Spleen (tissue), 11 donors: ENCODE data around the gene IER5. TPM values are rescaled to one million over a fixed set of nuclear protein-coding genes. Genes with fewer than 3 reads are reported as not detected.

Source experiments
- DNase-seq: peaks from one replicate; pipeline ENCODE4 v3.0.0-alpha.2; 2020
- H3K27ac ChIP-seq, 8 donors: fragments of 200-600 bp; sonication (generic) in 7 of 8; 1 replicate in 4 of 8; 2 replicates in 4 of 8; pipeline versions ENCODE4 v1.5.0 to v1.8.0; 2016 to 2021; ENCODE audit warnings: inconsistent platforms in 4 of 8, mild to moderate bottlenecking in 4 of 8, moderate library complexity in 1 of 8
- H3K27me3 ChIP-seq, 7 donors: fragments of 200-600 bp; sonication (generic) in 6 of 7; replicated peaks in 1 of 7; 1 replicate in 4 of 7; 2 replicates in 3 of 7; pipeline versions ENCODE4 v1.5.0 to v1.8.0; 2016 to 2021; ENCODE audit warnings: inconsistent platforms in 3 of 7, mild to moderate bottlenecking in 1 of 7
- H3K36me3 ChIP-seq, 6 donors: fragments of 200-600 bp; sonication (generic) in 5 of 6; 1 replicate in 4 of 6; 2 replicates in 2 of 6; pipeline versions ENCODE4 v1.5.0 to v1.8.0; 2016 to 2021; ENCODE audit warnings: inconsistent platforms in 2 of 6
- H3K4me1 ChIP-seq, 6 donors: fragments of 200-600 bp; sonication (generic) in 5 of 6; 1 replicate in 3 of 6; 2 replicates in 3 of 6; pipeline versions ENCODE4 v1.5.0 to v1.8.0; 2016 to 2021; ENCODE audit warnings: inconsistent platforms in 3 of 6
- H3K4me3 ChIP-seq, 8 donors: fragments of 200-600 bp; sonication (generic) in 7 of 8; 1 replicate in 4 of 8; 2 replicates in 4 of 8; pipeline versions ENCODE4 v1.5.0 to v1.8.0; 2016 to 2021; ENCODE audit warnings: inconsistent platforms in 4 of 8, mild to moderate bottlenecking in 4 of 8, moderate library complexity in 2 of 8
- H3K9me3 ChIP-seq, 8 donors: fragments of 200-600 bp; sonication (generic) in 7 of 8; 1 replicate in 4 of 8; 2 replicates in 4 of 8; pipeline versions ENCODE4 v1.5.0 to v1.8.0; 2016 to 2021; ENCODE audit warnings: inconsistent platforms in 4 of 8
- CTCF ChIP-seq, 11 experiments: fragments of 200-600 bp in 7 of 11; fragments of 450-650 bp in 4 of 11; sonication (generic) in 4 of 11; IDR thresholded peaks in 8 of 11; conservative IDR thresholded peaks in 3 of 11; 1 replicate in 7 of 11; 2 replicates in 4 of 11; pipeline versions ENCODE4 v1.4.0 to v1.8.0; 2016 to 2021; ENCODE audit warnings: antibody characterized with exemption in 11 of 11, inconsistent platforms in 4 of 11, mild to moderate bottlenecking in 1 of 11
- POLR2A ChIP-seq, 3 donors: fragments of 450-650 bp; IDR thresholded peaks; one replicate each; pipeline ENCODE4 v1.5.1; 2017; ENCODE audit warnings: antibody characterized with exemption in 3 of 3, mild to moderate bottlenecking in 1 of 3
- POLR2AphosphoS5 ChIP-seq, 3 donors: sonication (generic); formaldehyde crosslinking; IDR thresholded peaks; one replicate each; pipeline ENCODE4 v1.5.1; 2017; ENCODE audit warnings: antibody characterized with exemption in 3 of 3
- WGBS, 5 donors: extraction: QIAGEN DNeasy Blood & Tissue Kit in 3 of 5; methylation state at CpG; one replicate each; pipeline versions ENCODE4 v1.1.5 to v1.1.7; 2013 to 2018; 5-methylcytosine and 5-hydroxymethylcytosine counted together
- intact Hi-C: fragments of 100-400 bp; cut with DNase I; formaldehyde crosslinking; loops from one replicate; pipeline ENCODE4 v1.15.0; 2023; ENCODE audit warnings: low total_unique reads
- polyA plus RNA-seq, 3 donors: library from polyadenylated mRNA; stranded (reverse); fragments of 200-250 nt; gene quantifications; one replicate each; pipeline ENCODE4 v1.2.1, GENCODE V29; 2013
- total RNA-seq, 7 donors: library from RNA; depleted of rRNA in 3 of 7; stranded (reverse); fragments of >200 nt in 3 of 7; fragmentation: NEBNext Ultra II Directional in 4 of 7; extraction: Animal tissue kit (Norgen Biotek cat#: 25700) in 4 of 7; gene quantifications; one replicate each; pipeline versions ENCODE4 v1.1.0 to v1.2.1, GENCODE V29; 2016 to 2021
- donor health status: healthy with polysubstance abuse.
- donor health status: DM: no; HTN: no; CAD: no; lungs with moderate emphysema.
- donor health status: DM: no; HTN: no; CAD: no.
- donor health status: Bipolar disorder and iron deficiency.
- donor health status: healthy.
- donor health status: DM: no; HTN: no; CAD: no.
- donor health status: DM: yes; HTN: yes; CAD: no.

Gene IER5
- total and polyA plus RNA-seq, 10 donors, result 21.3 to 62.3 (median 36.7) TPM

GRCh38 chr1:181092056-181092455 lies 3.6 kb downstream of the IER5 start:
- H3K36me3 ChIP-seq, result peaks cover 0 to 39% (median 7%) of the 10 kb centered on the region in 6 donors
- H3K27ac ChIP-seq, result peak overlapping the region in 4 of 8 donors; percentile 92 to 95 (median 94)
- 66 to 72% (median 70%) methylated on average over 2 of the region's 2 CpGs for WGBS, 5 donors
- TF ChIP-seq CTCF (IDR thresholded peaks at IDR 0.05 in 8 of 11, conservative IDR thresholded peaks at IDR 0.05 in 3 of 11), result no peak
- TF ChIP-seq POLR2A (IDR thresholded peaks at IDR 0.05), result no peak
- H3K4me3 ChIP-seq, result peak overlapping the region in 7 of 8 donors; percentile 85 to 96 (median 90)
- H3K27me3 ChIP-seq, result no peaks in the 10 kb centered on the region
- no peaks in the 10 kb centered on the region for H3K9me3 ChIP-seq
- intact Hi-C loops, result no loop called here
- H3K4me1 ChIP-seq, result peaks cover 34 to 85% (median 76%) of the 10 kb centered on the region in 6 donors
- DNase-seq, result no peak

- H3K9me3 ChIP-seq, result no peaks in the 10 kb centered on the region
- peaks cover 0 to 39% (median 7%) of the 10 kb centered on the region in 6 donors for H3K36me3 ChIP-seq
- peak overlapping the region in 1 of 8 donors; percentile 19 for H3K27ac ChIP-seq
- TF ChIP-seq CTCF (IDR thresholded peaks at IDR 0.05 in 8 of 11, conservative IDR thresholded peaks at IDR 0.05 in 3 of 11) (no peak), POLR2AphosphoS5 (IDR thresholded peaks at IDR 0.05) (no peak), POLR2A (IDR thresholded peaks at IDR 0.05) (no peak)
- WGBS, 5 donors, result 82 to 90% (median 87%) methylated on average over 4 of the region's 4 CpGs
- intact Hi-C loops, result no loop called here
- H3K27me3 ChIP-seq, result no peaks in the 10 kb centered on the region
- H3K4me1 ChIP-seq, result peaks cover 24 to 83% (median 69%) of the 10 kb centered on the region in 6 donors
- DNase-seq, result no peak
- peak overlapping the region in 4 of 8 donors; percentile 2 to 96 (median 87) for H3K4me3 ChIP-seq
Measured at GRCh38 chr1:181092883-181093458, 4.5 kb downstream of the IER5 start.

GRCh38 chr1:181094416-181095212 lies 6.1 kb downstream of the IER5 start:
- Histone ChIP-seq H3K4me3 (no peak overlapping the region), H3K4me1 (peaks cover 27 to 95% (median 71%) of the 10 kb centered on the region in 6 donors), H3K9me3 (no peaks in the 10 kb centered on the region), H3K27ac (no peak overlapping the region), H3K27me3 (no peaks in the 10 kb centered on the region), H3K36me3 (peaks cover 0 to 39% (median 7%) of the 10 kb centered on the region in 6 donors)
- no peak for DNase-seq
- TF ChIP-seq POLR2A (IDR thresholded peaks at IDR 0.05) (no peak), POLR2AphosphoS5 (IDR thresholded peaks at IDR 0.05) (peak in 1 of 3 donors; percentile 6)
- intact Hi-C loops, result no loop called here
- 74 to 87% (median 81%) methylated on average over 6 to 7 of the region's 7 CpGs for WGBS, 5 donors

- no peak for DNase-seq
- H3K36me3 ChIP-seq, result peaks cover 0 to 39% (median 7%) of the 10 kb centered on the region in 6 donors
- 87 to 92% (median 88%) methylated on average over 8 of the region's 8 CpGs for WGBS, 5 donors
- TF ChIP-seq CTCF (IDR thresholded peaks at IDR 0.05 in 8 of 11, conservative IDR thresholded peaks at IDR 0.05 in 3 of 11) (no peak), POLR2AphosphoS5 (IDR thresholded peaks at IDR 0.05) (no peak), POLR2A (IDR thresholded peaks at IDR 0.05) (no peak)
- H3K27ac ChIP-seq, result peak overlapping the region in 1 of 8 donors; percentile 37
- H3K4me3 ChIP-seq, result no peak overlapping the region
- intact Hi-C loops, result no loop called here
- H3K4me1 ChIP-seq, result peaks cover 29 to 99% (median 76%) of the 10 kb centered on the region in 6 donors
- H3K9me3 ChIP-seq, result no peaks in the 10 kb centered on the region
- H3K27me3 ChIP-seq, result no peaks in the 10 kb centered on the region
Measured at GRCh38 chr1:181095260-181095659, 6.8 kb downstream of the IER5 start.
